ENCODE measurements around the gene LRRC14B.
"Not testable (repeated sequence)": the region's sequence is repeated elsewhere in the genome, so short reads cannot be mapped to it uniquely, and the experiment has no call there.

LRRC14B gene

GRCh38 chr5:159448-160172 is 31.7 kb upstream of the LRRC14B start:
- in situ Hi-C loops (cut with HindIII; ENCODE audit: low sequenced_read_pairs), result no loop called here

- in situ Hi-C loops (cut with HindIII; ENCODE audit: low sequenced_read_pairs), result no loop called here
Observed at GRCh38 chr5:160173-160510, 31.2 kb upstream of the LRRC14B start.

DNA sequence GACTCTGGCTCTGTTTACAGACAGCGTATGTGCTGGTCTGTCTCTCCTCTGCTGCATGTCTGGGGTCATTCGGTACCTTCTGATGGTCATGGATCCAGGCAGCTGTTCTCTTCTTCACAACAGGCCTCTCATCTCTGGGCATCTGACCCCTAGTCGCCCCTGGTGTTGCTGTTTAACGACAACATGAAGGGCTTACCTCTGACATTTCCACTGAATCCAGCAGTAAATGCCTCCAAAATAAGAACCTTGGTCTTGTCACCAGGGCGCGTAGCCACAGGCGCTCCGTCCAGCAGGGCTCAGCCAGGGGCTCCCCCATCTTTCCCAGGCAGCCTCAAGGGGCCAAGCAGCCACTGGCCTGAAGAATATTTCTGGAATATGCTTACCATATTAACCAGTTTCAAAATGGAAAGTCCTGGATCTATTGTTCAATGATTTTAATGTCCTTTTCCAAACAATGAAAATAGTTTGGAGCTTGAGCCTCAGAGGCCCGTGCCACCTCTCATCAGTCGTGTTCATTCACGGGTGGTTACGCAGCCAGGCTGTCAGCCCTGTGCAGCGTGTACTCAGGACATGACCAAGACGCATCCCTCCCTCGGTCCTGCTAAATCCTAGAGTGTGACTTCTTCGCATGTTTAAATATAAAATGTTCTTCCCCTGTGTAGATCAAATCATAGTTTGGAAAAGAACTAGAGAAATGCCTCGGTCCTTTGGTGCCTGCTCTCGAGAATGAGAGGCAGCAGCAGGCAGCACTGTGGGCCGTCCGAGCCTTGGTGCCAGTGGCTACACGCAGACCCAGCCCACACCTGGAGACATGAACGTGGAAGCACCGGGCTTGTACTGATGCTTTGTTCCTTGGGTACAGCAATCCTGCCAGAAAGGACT is 30.1 kb upstream of the LRRC14B start:
- in situ Hi-C loops (cut with HindIII; ENCODE audit: low sequenced_read_pairs), result no loop called here

DNA sequence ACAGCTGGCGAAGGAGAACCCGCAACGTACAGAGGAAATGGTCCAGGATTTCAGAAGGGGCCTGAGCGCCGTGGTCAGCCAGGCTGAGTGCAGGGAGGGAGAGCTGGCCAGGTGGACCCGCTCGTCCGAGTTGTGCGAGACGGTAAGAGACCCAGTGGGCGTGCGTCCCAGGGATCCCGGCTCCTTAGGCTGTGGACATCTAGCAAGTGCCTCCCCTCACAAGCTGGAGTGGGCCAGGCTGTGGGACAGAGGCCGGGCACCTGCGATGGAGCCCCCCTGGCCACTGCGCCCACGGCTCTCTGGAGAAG is 29.5 kb upstream of the LRRC14B start:
- in situ Hi-C loops (cut with HindIII; ENCODE audit: low sequenced_read_pairs), result no loop called here

DNA sequence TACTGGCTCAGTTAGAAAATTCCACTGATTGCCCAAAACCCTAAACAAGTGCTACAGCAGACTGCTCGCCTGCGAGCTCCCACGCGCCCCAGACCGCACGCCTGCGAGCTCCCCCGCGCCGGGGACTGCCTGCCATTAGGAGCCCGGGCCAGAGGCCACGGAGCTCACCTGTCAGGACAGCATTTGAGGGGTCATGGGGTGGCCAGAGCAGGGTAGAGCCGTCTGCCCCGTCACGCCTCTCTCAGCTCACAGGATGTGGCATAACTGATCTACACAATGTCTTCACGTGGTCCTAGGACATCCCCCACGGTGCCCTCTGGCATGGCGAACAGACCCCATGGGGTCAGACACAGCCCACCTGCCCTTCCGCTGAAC is 29.1 kb upstream of the LRRC14B start:
- in situ Hi-C loops (cut with HindIII; ENCODE audit: low sequenced_read_pairs), result no loop called here

- in situ Hi-C loops (cut with HindIII; ENCODE audit: low sequenced_read_pairs), result no loop called here
Observed at GRCh38 chr5:162565-163337, 28.5 kb upstream of the LRRC14B start.

DNA sequence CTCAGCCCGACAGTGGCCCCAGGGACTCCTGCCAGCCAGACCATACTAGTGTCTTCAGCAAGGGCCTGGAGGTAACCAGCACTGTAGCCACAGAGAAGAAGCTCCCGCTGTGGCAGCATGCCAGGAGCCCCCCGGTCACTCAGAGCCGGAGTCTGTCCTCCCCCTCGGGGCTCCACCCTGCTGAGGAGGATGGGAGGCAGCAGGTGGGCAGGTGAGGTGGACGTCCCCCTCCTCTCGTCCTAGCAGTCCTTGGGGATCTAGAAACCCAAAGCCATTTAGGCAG is 28.0 kb upstream of the LRRC14B start:
- in situ Hi-C loops (cut with HindIII; ENCODE audit: low sequenced_read_pairs), result no loop called here

GRCh38 chr5:163841-164240 is 27.5 kb upstream of the LRRC14B start:
- in situ Hi-C loops (cut with HindIII; ENCODE audit: low sequenced_read_pairs), result no loop called here

GRCh38 chr5:164244-164643 is 27.1 kb upstream of the LRRC14B start:
- in situ Hi-C loops (cut with HindIII; ENCODE audit: low sequenced_read_pairs), result no loop called here

- in situ Hi-C loops (cut with HindIII; ENCODE audit: low sequenced_read_pairs), result not testable (repeated sequence)
Observed at GRCh38 chr5:164783-165182, 26.5 kb upstream of the LRRC14B start.

DNA sequence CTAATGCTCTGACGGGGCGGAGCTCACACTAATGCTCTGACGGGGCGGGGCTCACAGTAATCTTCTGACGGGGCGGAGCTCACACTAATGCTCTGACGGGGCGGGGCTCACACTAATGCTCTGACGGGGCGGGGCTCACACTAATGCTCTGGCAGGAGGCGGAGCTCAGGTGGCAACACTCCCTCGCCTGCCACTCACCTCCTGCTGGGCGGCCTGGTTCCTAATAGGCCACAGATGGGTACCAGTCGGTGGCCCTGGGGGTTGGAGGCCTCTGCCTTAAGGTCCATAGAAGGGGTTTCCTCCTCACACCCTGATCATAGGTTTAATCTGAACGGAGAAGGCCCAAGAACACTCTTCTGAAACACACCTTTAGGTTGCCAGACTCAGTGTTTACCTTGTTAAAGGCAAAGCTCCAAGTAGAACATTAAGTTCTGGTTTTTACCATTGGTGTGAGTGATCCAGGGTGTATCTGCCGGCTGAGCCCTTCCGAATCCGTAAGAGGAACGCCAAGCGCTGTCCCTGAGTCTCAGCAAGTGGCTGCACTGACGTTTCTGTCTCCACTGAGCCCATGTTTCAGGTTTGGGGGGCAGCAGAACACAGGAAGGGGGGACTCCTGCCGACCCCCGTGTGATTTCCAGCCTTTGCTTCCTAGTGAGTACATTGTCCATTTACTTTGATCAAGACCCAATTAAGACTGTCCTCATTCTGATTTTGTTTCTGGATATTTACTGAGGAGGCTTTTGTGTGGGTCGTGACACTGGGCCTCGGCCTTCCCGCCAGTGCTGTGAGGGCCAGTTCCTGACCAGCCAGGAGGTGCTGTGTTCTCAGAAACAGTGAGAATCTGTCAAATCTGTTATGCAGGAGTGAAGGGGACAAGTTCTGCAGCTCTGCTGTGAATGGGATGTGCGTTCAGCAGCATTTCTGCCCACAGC is 24.6 kb upstream of the LRRC14B start:
- in situ Hi-C loops (cut with HindIII; ENCODE audit: low sequenced_read_pairs), result no loop called here

DNA sequence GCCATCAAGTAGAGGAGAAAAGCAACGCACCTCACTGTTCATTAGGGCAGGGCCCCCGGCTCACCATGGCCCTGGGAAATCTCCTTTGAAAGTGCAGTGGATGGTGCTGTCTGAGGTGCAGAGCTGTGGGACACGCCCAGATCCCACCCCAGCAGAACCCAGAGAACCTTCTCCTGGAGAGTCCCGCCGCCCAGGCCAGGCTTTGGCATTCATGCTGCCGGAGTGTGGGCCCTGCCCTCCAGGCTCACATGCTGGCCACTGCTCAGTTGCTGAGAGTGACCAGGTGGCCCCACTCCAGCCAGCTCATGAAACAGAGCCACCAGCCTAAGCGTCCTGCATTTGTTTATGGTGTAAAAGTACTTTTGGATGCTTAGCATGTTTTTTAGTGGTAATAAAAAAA is 23.8 kb upstream of the LRRC14B start:
- in situ Hi-C loops (cut with HindIII; ENCODE audit: low sequenced_read_pairs), result no loop called here

- in situ Hi-C loops (cut with HindIII; ENCODE audit: low sequenced_read_pairs), result no loop called here
Observed at GRCh38 chr5:167982-168660, 23.2 kb upstream of the LRRC14B start.

DNA sequence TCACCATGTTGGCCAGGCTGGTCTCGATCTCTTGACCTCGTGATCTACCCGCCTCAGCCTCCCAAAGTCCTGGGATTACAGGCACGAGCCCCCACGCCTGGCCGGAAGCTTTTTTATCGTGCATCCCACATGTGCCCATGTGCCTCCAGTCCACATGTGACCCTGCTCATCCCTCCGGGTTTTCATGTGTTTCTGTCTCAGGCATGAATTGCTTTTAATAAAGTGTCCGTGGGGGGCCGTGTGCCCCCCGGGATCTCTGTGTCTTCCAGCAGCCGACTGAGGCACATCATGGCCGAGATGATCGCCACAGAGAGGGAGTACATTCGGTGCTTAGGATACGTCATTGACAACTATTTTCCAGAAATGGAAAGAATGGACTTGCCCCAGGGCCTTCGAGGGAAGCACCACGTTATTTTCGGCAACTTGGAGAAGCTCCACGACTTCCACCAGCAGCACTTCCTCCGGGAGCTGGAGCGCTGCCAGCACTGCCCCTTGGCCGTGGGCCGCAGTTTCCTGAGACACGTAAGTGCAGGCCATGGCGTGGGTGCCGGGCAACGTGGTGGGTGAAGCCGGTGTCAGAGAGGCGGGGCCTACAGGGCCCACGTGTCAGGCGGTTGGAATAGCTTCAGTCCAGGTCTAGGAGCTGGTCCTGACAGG is 22.1 kb upstream of the LRRC14B start:
- in situ Hi-C loops (cut with HindIII; ENCODE audit: low sequenced_read_pairs), result no loop called here

- in situ Hi-C loops (cut with HindIII; ENCODE audit: low sequenced_read_pairs), result no loop called here
Observed at GRCh38 chr5:169728-170094, 21.6 kb upstream of the LRRC14B start.

GRCh38 chr5:170971-171800 is 20.1 kb upstream of the LRRC14B start:
- in situ Hi-C loops (cut with HindIII; ENCODE audit: low sequenced_read_pairs), result no loop called here

DNA sequence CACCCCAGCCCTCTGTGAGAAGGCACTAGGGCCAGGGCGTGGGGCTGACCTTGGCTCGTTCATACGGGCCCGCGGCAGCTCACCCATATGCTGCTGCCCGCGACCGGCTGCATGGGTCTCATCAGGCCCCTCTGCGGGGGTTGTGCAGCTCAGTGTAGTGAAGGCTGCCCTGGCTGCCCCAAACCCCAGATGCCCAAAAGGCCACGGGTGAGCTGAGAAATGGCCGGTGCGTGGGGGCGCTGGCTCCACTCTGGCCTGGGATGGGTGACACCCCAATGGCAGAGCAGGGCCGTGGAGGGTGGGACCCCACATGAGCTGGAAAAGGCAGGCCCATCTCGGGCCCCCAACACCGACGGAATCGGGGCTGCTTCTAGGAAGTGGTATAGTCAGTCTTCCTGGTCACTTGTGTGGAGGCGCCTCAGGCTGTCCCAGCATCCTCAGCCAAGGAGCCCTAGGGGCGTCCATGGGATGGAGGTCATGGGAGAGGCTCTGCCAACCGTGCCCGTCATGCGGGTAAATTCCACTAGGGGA is 19.4 kb upstream of the LRRC14B start:
- in situ Hi-C loops (cut with HindIII; ENCODE audit: low sequenced_read_pairs), result no loop called here

- in situ Hi-C loops (cut with HindIII; ENCODE audit: low sequenced_read_pairs), result no loop called here
Observed at GRCh38 chr5:172421-172820, 18.9 kb upstream of the LRRC14B start.

GRCh38 chr5:172841-173251 is 18.4 kb upstream of the LRRC14B start:
- in situ Hi-C loops (cut with HindIII; ENCODE audit: low sequenced_read_pairs), result no loop called here
